HepG2 (cell line): ENCODE results near the gene CCL23.

Source experiments
- BATF2 ChIP-seq: sonication (generic); formaldehyde crosslinking; IDR thresholded peaks from 2 replicates; pipeline ENCODE4 v1.8.0; 2022; ENCODE audit warnings: mild to moderate bottlenecking, missing genetic modification reagents, moderate library complexity
- BRD4 ChIP-seq: sonication (generic); formaldehyde crosslinking; IDR thresholded peaks from 2 replicates; pipeline ENCODE4 v1.4.0; 2020; ENCODE audit warnings: missing genetic modification reagents
- KLF16 ChIP-seq, 2 experiments: sonication (generic) in 1 of 2; formaldehyde crosslinking in 1 of 2; IDR thresholded peaks; 2 replicates each; pipeline versions ENCODE4 v1.6.1 to v1.8.0; 2016 to 2023; ENCODE audit warnings: missing genetic modification reagents in 2 of 2, missing compliant biosample characterization in 1 of 2
- PCBP1 ChIP-seq: fragments of 200-400 bp; formaldehyde crosslinking; IDR thresholded peaks from 2 replicates; pipeline ENCODE4 v1.6.1; 2017; ENCODE audit warnings: mild to moderate bottlenecking, low read depth, low read length, borderline replicate concordance
- TBP ChIP-seq: sonication (generic); formaldehyde crosslinking; IDR thresholded peaks from 2 replicates; pipeline ENCODE4 v1.5.0; 2020; ENCODE audit warnings: missing genetic modification reagents
- ZNF282 ChIP-seq: fragments of 450-650 bp; IDR thresholded peaks from 2 replicates; pipeline ENCODE4 v1.6.1; 2018; ENCODE audit not compliant: partially characterized antibody

GRCh38 chr17:35972535-35972934 lies 45.2 kb downstream of the CCL23 start:
- TF ChIP-seq KLF16 (CRISPR knock-in tag; IDR thresholded peaks at IDR 0.05): no peak
- TF ChIP-seq ZNF282: no peak
- no peak for TF ChIP-seq BATF2 (CRISPR knock-in tag)
- TF ChIP-seq BRD4 (CRISPR knock-in tag): no peak
- TF ChIP-seq TBP (CRISPR knock-in tag): no peak
- no peak for TF ChIP-seq PCBP1
